MCF 10A (cell line): Measurements from ENCODE around the gene PRLH. TPM values are rescaled to one million over a fixed set of nuclear protein-coding genes. Genes with fewer than 3 reads are reported as not detected.

Experiments
- BruUV-seq: library from RNA; stranded (reverse); fragments of 400-500 nt; replicated peaks from 2 replicates; lab custom pipeline; 2021; lab: Mats Ljungman, UMichigan
- CTCF ChIA-PET: fragments of 300-600 bp; sonication (Branson Sonifier 250); formaldehyde crosslinking; extraction: SDS; loops from one replicate; lab custom pipeline; 2021; ENCODE audit warnings: antibody characterized with exemption, inconsistent platforms; lab: Yijun Ruan, JAX
- POLR2A ChIA-PET: fragments of 300-600, 350-650 bp; sonication (Branson Sonifier 250); formaldehyde crosslinking; extraction: SDS; loops from one replicate; lab custom pipeline; 2020; ENCODE audit warnings: antibody characterized with exemption, inconsistent platforms; lab: Yijun Ruan, JAX
- DNase-seq: peaks from one replicate; pipeline ENCODE4 v3.0.0-alpha.2; 2018; ENCODE audit not compliant: unreplicated experiment
- H3K27ac Mint-ChIP-seq: one replicate; pipeline ENCODE4 v1.8.0; 2022; ENCODE audit warnings: mild to moderate bottlenecking, low read depth, mixed read lengths; ENCODE audit not compliant: unreplicated experiment
- H3K27me3 Mint-ChIP-seq: one replicate; pipeline ENCODE4 v1.8.0; 2022; ENCODE audit warnings: mixed read lengths; ENCODE audit not compliant: insufficient read depth, unreplicated experiment
- H3K36me3 Mint-ChIP-seq: one replicate; pipeline ENCODE4 v1.8.0; 2022; ENCODE audit warnings: mild to moderate bottlenecking, moderate library complexity, mixed read lengths; ENCODE audit not compliant: insufficient read depth, unreplicated experiment
- H3K4me1 Mint-ChIP-seq: one replicate; pipeline ENCODE4 v1.8.0; 2022; ENCODE audit warnings: mixed read lengths; ENCODE audit not compliant: insufficient read depth, unreplicated experiment
- H3K4me3 Mint-ChIP-seq: one replicate; pipeline ENCODE4 v1.8.0; 2022; ENCODE audit warnings: mild to moderate bottlenecking, moderate library complexity, mixed read lengths; ENCODE audit not compliant: unreplicated experiment
- H3K9me3 Mint-ChIP-seq: one replicate; pipeline ENCODE4 v1.8.0; 2022; ENCODE audit warnings: mixed read lengths; ENCODE audit not compliant: unreplicated experiment
- CTCF ChIP-seq: fragments of 200-600 bp; IDR thresholded peaks from one replicate; pipeline ENCODE4 v1.8.0; 2022; ENCODE audit warnings: antibody characterized with exemption, mild to moderate bottlenecking; ENCODE audit not compliant: unreplicated experiment
- intact Hi-C: fragments of 100-400 bp; cut with micrococcal nuclease; formaldehyde crosslinking; loops from 2 replicates; pipeline ENCODE4 v1.14.1; 2022
- total RNA-seq: library from RNA; stranded (reverse); gene quantifications from 2 replicates; pipeline ENCODE4 v1.2.3, GENCODE V29; 2022

Gene PRLH
- total RNA-seq, 1 experiment from 2014 or later: not detected

- BruUV-seq: no TSS peak
- H3K27ac Mint-ChIP-seq: no peak overlapping the region
- H3K9me3 Mint-ChIP-seq: no peaks in the 10 kb centered on the region
- H3K36me3 Mint-ChIP-seq: no peaks in the 10 kb centered on the region
- DNase-seq: no peak
- peaks cover 6% of the 10 kb centered on the region for H3K4me1 Mint-ChIP-seq
- TF ChIP-seq CTCF: no peak
- H3K4me3 Mint-ChIP-seq: no peak overlapping the region
- H3K27me3 Mint-ChIP-seq: peaks cover 9% of the 10 kb centered on the region
- ChIA-PET CTCF (interaction anchor here (0.7 to 1.1 kb wide), 3 partner anchors 13 to 469 kb away, joined by 3 read pairs; no protein-coding TSS in a partner anchor), POLR2A (no interaction called here)
- intact Hi-C loops: no loop called here
Observed at GRCh38 chr2:237612527-237613357, 46.4 kb downstream of the PRLH start.

GRCh38 chr2:237613679-237614078 is 47.3 kb downstream of the PRLH start:
- H3K9me3 Mint-ChIP-seq: no peaks in the 10 kb centered on the region
- H3K4me3 Mint-ChIP-seq: no peak overlapping the region
- ChIA-PET POLR2A (no interaction called here), CTCF (interaction anchor here (0.7 to 1.1 kb wide), 2 partner anchors 13 to 132 kb away, joined by 3 read pairs; no protein-coding TSS in a partner anchor)
- intact Hi-C loops: no loop called here
- no peak for TF ChIP-seq CTCF
- peaks cover under 1% of the 10 kb centered on the region for H3K27me3 Mint-ChIP-seq
- no peaks in the 10 kb centered on the region for H3K36me3 Mint-ChIP-seq
- H3K4me1 Mint-ChIP-seq: peaks cover 6% of the 10 kb centered on the region
- BruUV-seq: no TSS peak
- DNase-seq: no peak
- no peak overlapping the region for H3K27ac Mint-ChIP-seq

- H3K27me3 Mint-ChIP-seq: no peaks in the 10 kb centered on the region
- no peaks in the 10 kb centered on the region for H3K36me3 Mint-ChIP-seq
- peak; percentile 6 for TF ChIP-seq CTCF
- no peaks in the 10 kb centered on the region for H3K9me3 Mint-ChIP-seq
- CTCF ChIA-PET: interaction anchor here (1.1 kb wide), 1 partner anchor 131 kb away, joined by 3 read pairs; no protein-coding TSS in a partner anchor
- no peak overlapping the region for H3K27ac Mint-ChIP-seq
- no peak for DNase-seq
- BruUV-seq: no TSS peak
- H3K4me1 Mint-ChIP-seq: peaks cover 6% of the 10 kb centered on the region
- H3K4me3 Mint-ChIP-seq: no peak overlapping the region
- intact Hi-C loops: no loop called here
- POLR2A ChIA-PET: no interaction called here
Observed at GRCh38 chr2:237614151-237614720, 47.9 kb downstream of the PRLH start.

- DNase-seq: no peak
- no TSS peak for BruUV-seq
- Mint-ChIP-seq H3K27ac (no peak overlapping the region), H3K4me1 (peaks cover 6% of the 10 kb centered on the region), H3K9me3 (no peaks in the 10 kb centered on the region), H3K4me3 (no peak overlapping the region), H3K36me3 (no peaks in the 10 kb centered on the region), H3K27me3 (no peaks in the 10 kb centered on the region)
- intact Hi-C loops: no loop called here
- no peak for TF ChIP-seq CTCF
- ChIA-PET CTCF (no interaction called here), POLR2A (interaction anchor here (0.9 kb wide), 1 partner anchor 47 kb away, joined by 4 read pairs; no protein-coding TSS in a partner anchor)
Observed at GRCh38 chr2:237615631-237616249, 49.4 kb downstream of the PRLH start.
